Measurements from ENCODE around the gene RRP15. TPM values are rescaled to one million over a fixed set of nuclear protein-coding genes. Genes with fewer than 3 reads are reported as not detected.

The RRP15 gene
- total and polyA plus RNA-seq, 9 of the 15 experiments (the other 6 are each of a cell fraction or from before 2014, with no cell fraction given) = 9.5 to 58.1 (median 29.3) TPM

GRCh38 chr1:218298398-218298797, 13.3 kb downstream of the RRP15 start (continued):
- TF ChIP-seq MGA (IDR thresholded peaks at IDR 0.05) (no peak), DPF2 (IDR thresholded peaks at IDR 0.05) (peak; percentile 93), HSF4 (CRISPR knock-in tag; IDR thresholded peaks at IDR 0.05; ENCODE audit: borderline replicate concordance) (no peak), RAD51 (IDR thresholded peaks at IDR 0.05; ENCODE audit: borderline replicate concordance, low read depth) (no peak), MAZ (CRISPR knock-in tag; conservative IDR thresholded peaks at IDR 0.05 in 1 of 2, IDR thresholded peaks at IDR 0.05 in 1 of 2) (no peak), PHB2 (IDR thresholded peaks at IDR 0.05; ENCODE audit: low read depth) (no peak), CEBPZ (IDR thresholded peaks at IDR 0.05; ENCODE audit: borderline replicate concordance, low read depth, low read length) (no peak), NFYB (IDR thresholded peaks at IDR 0.05; ENCODE audit: extremely low read depth, insufficient read length) (no peak), CCAR2 (IDR thresholded peaks at IDR 0.05; ENCODE audit: low read depth, low read length) (no peak), CREBBP (IDR thresholded peaks at IDR 0.05; ENCODE audit: low read depth, low read length) (no peak), TARDBP (IDR thresholded peaks at IDR 0.05) (no peak), RFX5 (IDR thresholded peaks at IDR 0.05; ENCODE audit: low read depth, low read length) (no peak), CC2D1A (IDR thresholded peaks at IDR 0.05) (peak; percentile 63; the same call in 1 of the 2 replicates), SUPT5H (IDR thresholded peaks at IDR 0.05) (no peak), MTA3 (IDR thresholded peaks at IDR 0.05; ENCODE audit: borderline replicate concordance) (no peak), MED1 (CRISPR knock-in tag; IDR thresholded peaks at IDR 0.05; ENCODE audit: borderline replicate concordance) (no peak)

All from K562 (cell line).